ENCODE data around the gene BCAS3.

- no peak for TF ChIP-seq CTCF (IDR thresholded peaks at IDR 0.05)
- no peak for TF ChIP-seq POLR2A (IDR thresholded peaks at IDR 0.05)
Observed at GRCh38 chr17:61118871-61119270, 441.2 kb downstream of the BCAS3 start.
